CD4-positive, CD25-positive, alpha-beta regulatory T cell (primary cell): ENCODE measurements around the gene ACSL5. TPM values are rescaled to one million over a fixed set of nuclear protein-coding genes. Genes with fewer than 3 reads are reported as not detected.
"Not testable (repeated sequence)": the region's sequence is repeated elsewhere in the genome, so short reads cannot be mapped to it uniquely, and the experiment has no call there.

ENCODE experiments used
- ATAC-seq, 2 donors: fragments of 150-1000 bp; cut with Tn5 transposase; one replicate each; pipeline ENCODE4 v1.10.0; 2021; ENCODE audit warnings: low read depth in 2 of 2, moderate number of reproducible peaks in 2 of 2, moderate library complexity in 1 of 2
- DNase-seq, 3 donors: peaks; one replicate each; pipeline versions ENCODE4 v3.0.0 to v3.0.0-alpha.2; 2012 to 2022; ENCODE audit warnings: mixed read lengths in 1 of 3
- H3K27ac ChIP-seq: one replicate; pipeline ENCODE4 v1.7.0; 2013; ENCODE audit warnings: mild to moderate bottlenecking, low read length; ENCODE audit not compliant: insufficient read depth, poor library complexity, severe bottlenecking
- H3K27me3 ChIP-seq: one replicate; pipeline ENCODE4 v1.7.0; 2013; ENCODE audit warnings: low read length; ENCODE audit not compliant: control insufficient read depth, insufficient read depth
- H3K36me3 ChIP-seq: one replicate; pipeline ENCODE4 v1.7.0; 2013; ENCODE audit warnings: mild to moderate bottlenecking, low read length, moderate library complexity; ENCODE audit not compliant: control insufficient read depth, insufficient read depth
- H3K4me1 ChIP-seq: 2 replicates; pipeline ENCODE4 v1.7.0; 2013; ENCODE audit warnings: mild to moderate bottlenecking, low read length; ENCODE audit not compliant: insufficient read depth, control insufficient read depth, poor library complexity, severe bottlenecking
- H3K4me3 ChIP-seq: one replicate; pipeline ENCODE4 v1.7.0; 2013; ENCODE audit warnings: low read depth, mild to moderate bottlenecking, low read length, moderate library complexity
- H3K9me3 ChIP-seq, 2 experiments: 1 replicate in 1 of 2; 2 replicates in 1 of 2; pipeline ENCODE4 v1.7.0; 2013; ENCODE audit warnings: low read length in 2 of 2, mild to moderate bottlenecking in 1 of 2, moderate library complexity in 1 of 2; ENCODE audit not compliant: control insufficient read depth in 2 of 2
- H3K27ac Mint-ChIP-seq, 3 donors: one replicate each; pipeline ENCODE4 v1.8.0; 2020 to 2022; ENCODE audit warnings: mild to moderate bottlenecking in 3 of 3, mixed read lengths in 3 of 3, moderate library complexity in 2 of 3
- H3K27me3 Mint-ChIP-seq: one replicate; pipeline ENCODE4 v1.8.0; 2022; ENCODE audit warnings: mild to moderate bottlenecking, mixed read lengths
- H3K36me3 Mint-ChIP-seq: one replicate; pipeline ENCODE4 v1.8.0; 2020; ENCODE audit warnings: mixed read lengths
- H3K4me1 Mint-ChIP-seq, 4 donors: one replicate each; pipeline ENCODE4 v1.8.0; 2020 to 2022; ENCODE audit warnings: mixed read lengths in 4 of 4, mild to moderate bottlenecking in 1 of 4
- H3K4me3 Mint-ChIP-seq, 4 donors: one replicate each; pipeline ENCODE4 v1.8.0; 2020 to 2022; ENCODE audit warnings: mild to moderate bottlenecking in 4 of 4, mixed read lengths in 4 of 4, moderate library complexity in 3 of 4
- H3K9me3 Mint-ChIP-seq, 7 donors: one replicate each; pipeline ENCODE4 v1.8.0; 2020 to 2022; ENCODE audit warnings: mixed read lengths in 7 of 7, mild to moderate bottlenecking in 3 of 7, moderate library complexity in 2 of 7
- polyA plus RNA-seq, 4 donors: library from polyadenylated mRNA; unstranded; fragments of 300-500 nt; fragmentation: Illumina TruSeq; gene quantifications; one replicate each; pipeline ENCODE4 v1.2.3, GENCODE V29; 2021
- total RNA-seq: library from RNA; stranded (reverse); gene quantifications from one replicate; pipeline ENCODE4 v1.2.3, GENCODE V29; 2022

ACSL5 gene
- total and polyA plus RNA-seq, 5 donors from 2014 or later = 63.7 to 94.4 (median 77.4) TPM

DNA sequence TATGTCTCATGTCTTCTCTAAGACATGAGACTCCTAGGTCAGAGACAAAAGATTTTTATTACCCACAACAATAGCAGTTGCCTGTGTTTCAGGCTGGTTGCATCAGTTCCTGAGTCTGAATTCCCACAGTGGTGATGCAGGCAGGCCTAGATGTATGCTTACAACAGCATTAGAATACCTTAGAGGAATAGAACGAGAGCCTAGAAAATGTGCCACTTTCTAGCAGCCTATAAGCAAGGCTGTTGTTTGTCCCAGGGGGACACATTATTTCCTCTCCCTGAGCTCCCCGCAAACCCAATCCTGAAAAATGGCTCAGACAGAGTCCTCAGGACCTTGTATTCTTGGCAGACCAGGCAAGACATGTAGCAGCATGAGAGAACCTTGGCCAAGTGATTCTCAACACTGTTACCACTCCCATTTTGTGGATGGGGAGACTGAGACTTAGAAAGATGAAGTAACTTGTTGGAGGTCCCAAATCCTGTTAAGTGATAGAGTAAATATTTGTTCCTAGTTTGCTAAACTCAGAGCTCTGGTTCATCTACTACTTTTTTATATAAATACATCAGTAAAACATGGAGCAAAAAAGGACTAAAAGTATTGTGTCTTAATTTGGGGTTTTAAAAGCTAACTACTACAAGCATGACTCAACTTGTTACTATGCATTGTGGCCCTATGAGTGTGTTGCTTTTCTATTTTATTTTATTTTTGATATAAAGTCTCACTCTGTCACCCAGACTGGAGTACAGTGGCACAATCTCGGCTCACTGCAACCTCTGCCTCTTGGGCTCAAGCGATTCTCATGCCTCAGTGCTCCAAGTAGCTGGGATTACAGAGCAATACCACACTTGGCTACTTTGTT, 87.3 kb downstream of the ACSL5 start:
- peaks cover 5 to 12% (median 6%) of the 10 kb centered on the region in 4 donors for H3K4me1 Mint-ChIP-seq
- peaks cover 29% of the 10 kb centered on the region for H3K36me3 Mint-ChIP-seq
- H3K36me3 ChIP-seq = peaks cover 28% of the 10 kb centered on the region
- no peak overlapping the region for H3K27ac Mint-ChIP-seq
- H3K27ac ChIP-seq = no peak overlapping the region
- no peaks in the 10 kb centered on the region for H3K9me3 Mint-ChIP-seq
- H3K4me1 ChIP-seq = no peaks in the 10 kb centered on the region
- no peaks in the 10 kb centered on the region for H3K27me3 ChIP-seq
- no peak overlapping the region for H3K4me3 Mint-ChIP-seq
- H3K27me3 Mint-ChIP-seq = no peaks in the 10 kb centered on the region
- ATAC-seq (no peak), DNase-seq (no peak)
- no peak overlapping the region for H3K4me3 ChIP-seq
- no peaks in the 10 kb centered on the region for H3K9me3 ChIP-seq

DNA sequence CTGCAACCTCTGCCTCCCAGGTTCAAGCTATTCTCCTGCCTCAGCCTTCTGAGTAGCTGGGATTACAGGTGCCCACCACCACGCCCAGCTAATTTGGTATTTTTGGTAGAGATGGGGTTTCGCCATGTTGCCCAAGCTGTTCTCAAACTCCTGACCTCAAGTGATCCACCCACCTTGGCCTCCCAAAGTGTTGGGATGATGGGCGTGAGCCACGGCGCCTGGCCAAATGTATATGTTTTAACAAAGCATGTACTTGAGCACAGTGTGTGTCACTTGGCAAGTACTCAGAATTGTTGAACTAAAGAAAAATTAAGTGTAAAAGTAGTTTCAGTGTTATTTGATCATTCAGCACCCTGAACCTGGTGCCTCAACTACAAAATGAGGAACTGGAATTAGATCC, 90.2 kb downstream of the ACSL5 start:
- H3K27ac ChIP-seq, H3K27me3 Mint-ChIP-seq, H3K4me3 ChIP-seq, H3K9me3 Mint-ChIP-seq, DNase-seq, H3K9me3 ChIP-seq, H3K27ac Mint-ChIP-seq, ATAC-seq, H3K4me1 ChIP-seq, H3K4me3 Mint-ChIP-seq, H3K27me3 ChIP-seq: not testable (repeated sequence)
- H3K36me3 ChIP-seq = peaks cover 44% of the 10 kb centered on the region
- H3K4me1 Mint-ChIP-seq = peaks cover 0 to 14% (median 6%) of the 10 kb centered on the region in 4 donors
- H3K36me3 Mint-ChIP-seq = peaks cover 35% of the 10 kb centered on the region

DNA sequence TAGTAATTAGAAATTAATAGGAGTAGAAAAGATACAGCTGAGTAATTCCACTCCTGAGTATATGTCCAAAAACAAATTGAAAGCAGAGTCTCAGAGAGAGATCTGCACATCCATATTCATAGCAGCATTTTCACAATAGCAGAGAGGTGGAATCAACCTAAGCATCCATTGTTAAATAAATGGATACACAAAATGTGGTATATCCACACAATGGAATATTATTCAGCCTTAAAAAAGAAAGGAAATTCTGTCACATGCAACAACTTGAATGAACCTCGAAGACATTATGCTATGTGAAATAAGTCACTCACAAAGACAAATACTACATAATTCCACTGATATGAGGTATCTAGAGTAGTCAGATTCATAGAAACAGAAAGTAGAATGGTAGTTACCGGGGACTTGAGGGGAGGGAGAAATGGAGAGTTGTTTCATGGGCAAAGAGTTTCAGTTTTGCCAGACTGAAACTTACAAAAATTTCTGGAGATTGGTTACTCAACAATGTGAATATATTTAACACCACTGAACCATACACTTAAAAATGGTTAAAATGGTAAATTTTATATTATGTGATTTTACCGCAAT, 91.5 kb downstream of the ACSL5 start:
- H3K27ac Mint-ChIP-seq = no peak overlapping the region
- Histone ChIP-seq H3K27ac (no peak overlapping the region), H3K4me3 (no peak overlapping the region), H3K27me3 (no peaks in the 10 kb centered on the region), H3K9me3 (no peaks in the 10 kb centered on the region), H3K36me3 (peaks cover 43% of the 10 kb centered on the region), H3K4me1 (no peaks in the 10 kb centered on the region)
- no peak for ATAC-seq
- peak in 1 of 3 donors; percentile 4 for DNase-seq
- no peaks in the 10 kb centered on the region for H3K27me3 Mint-ChIP-seq
- no peak overlapping the region for H3K4me3 Mint-ChIP-seq
- peaks cover 0 to 2% (median 0%) of the 10 kb centered on the region in 7 donors for H3K9me3 Mint-ChIP-seq
- H3K36me3 Mint-ChIP-seq = peaks cover 35% of the 10 kb centered on the region
- peaks cover 0 to 11% (median 7%) of the 10 kb centered on the region in 4 donors for H3K4me1 Mint-ChIP-seq

DNA sequence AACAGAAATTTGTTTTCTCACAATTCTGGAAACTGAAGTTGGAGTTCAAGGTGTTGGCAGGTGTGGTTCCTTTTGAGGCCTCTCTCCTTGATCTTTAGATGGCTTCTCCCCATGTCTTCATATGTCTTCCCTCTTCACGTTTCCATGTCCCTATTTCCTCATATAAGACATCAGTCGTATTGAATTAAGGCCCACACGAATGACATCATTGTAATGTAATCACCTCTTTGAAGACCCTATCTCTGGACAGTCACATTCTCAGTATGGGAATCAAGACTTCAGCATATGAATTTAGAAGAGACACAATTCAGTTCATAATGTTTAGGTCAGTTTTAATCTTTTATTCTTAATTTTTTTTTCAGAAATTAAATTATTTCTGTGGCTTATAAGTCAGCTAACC, 92.9 kb downstream of the ACSL5 start:
- no peak for ATAC-seq
- peaks cover 0 to 2% (median 0%) of the 10 kb centered on the region in 7 donors for H3K9me3 Mint-ChIP-seq
- DNase-seq = no peak
- H3K4me3 Mint-ChIP-seq = no peak overlapping the region
- Histone ChIP-seq H3K9me3 (no peaks in the 10 kb centered on the region), H3K27ac (no peak overlapping the region), H3K4me3 (no peak overlapping the region), H3K27me3 (no peaks in the 10 kb centered on the region), H3K4me1 (no peaks in the 10 kb centered on the region), H3K36me3 (peaks cover 35% of the 10 kb centered on the region)
- no peaks in the 10 kb centered on the region for H3K27me3 Mint-ChIP-seq
- H3K36me3 Mint-ChIP-seq = peaks cover 29% of the 10 kb centered on the region
- peak overlapping the region in 1 of 3 donors; percentile 36 for H3K27ac Mint-ChIP-seq
- H3K4me1 Mint-ChIP-seq = peaks cover 1 to 11% (median 7%) of the 10 kb centered on the region in 4 donors

- Mint-ChIP-seq H3K36me3 (peaks cover 29% of the 10 kb centered on the region), H3K4me1 (peaks cover 6 to 13% (median 10%) of the 10 kb centered on the region in 4 donors), H3K27ac (no peak overlapping the region), H3K9me3 (peaks cover 0 to 2% (median 0%) of the 10 kb centered on the region in 7 donors), H3K27me3 (no peaks in the 10 kb centered on the region), H3K4me3 (no peak overlapping the region)
- no peak overlapping the region for H3K4me3 ChIP-seq
- ATAC-seq (no peak), DNase-seq (no peak)
- no peaks in the 10 kb centered on the region for H3K27me3 ChIP-seq
- H3K9me3 ChIP-seq = no peaks in the 10 kb centered on the region
- H3K36me3 ChIP-seq = peaks cover 35% of the 10 kb centered on the region
- no peak overlapping the region for H3K27ac ChIP-seq
- no peaks in the 10 kb centered on the region for H3K4me1 ChIP-seq
Measured at GRCh38 chr10:112467541-112468075, 93.7 kb downstream of the ACSL5 start.

GRCh38 chr10:112471878-112472487, 98.1 kb downstream of the ACSL5 start:
- H3K9me3 ChIP-seq = no peaks in the 10 kb centered on the region
- Mint-ChIP-seq H3K36me3 (peaks cover 6% of the 10 kb centered on the region), H3K27me3 (no peaks in the 10 kb centered on the region), H3K4me1 (peaks cover 11 to 27% (median 22%) of the 10 kb centered on the region in 4 donors), H3K9me3 (no peaks in the 10 kb centered on the region), H3K27ac (no peak overlapping the region), H3K4me3 (no peak overlapping the region)
- peaks cover 4% of the 10 kb centered on the region for H3K4me1 ChIP-seq
- peak overlapping the region; percentile 25 for H3K27ac ChIP-seq
- H3K27me3 ChIP-seq = no peaks in the 10 kb centered on the region
- H3K4me3 ChIP-seq = no peak overlapping the region
- ATAC-seq (peak; percentile 64), DNase-seq (peak in 2 of 3 donors; percentile 54 to 68)
- peaks cover 13% of the 10 kb centered on the region for H3K36me3 ChIP-seq

GRCh38 chr10:112475575-112476218, 101.8 kb downstream of the ACSL5 start:
- no peak overlapping the region for H3K4me3 Mint-ChIP-seq
- Histone ChIP-seq H3K9me3 (no peaks in the 10 kb centered on the region), H3K4me3 (no peak overlapping the region), H3K27me3 (no peaks in the 10 kb centered on the region), H3K4me1 (peaks cover 4% of the 10 kb centered on the region), H3K36me3 (no peaks in the 10 kb centered on the region), H3K27ac (no peak overlapping the region)
- H3K9me3 Mint-ChIP-seq = no peaks in the 10 kb centered on the region
- H3K27me3 Mint-ChIP-seq = no peaks in the 10 kb centered on the region
- no peak overlapping the region for H3K27ac Mint-ChIP-seq
- DNase-seq = peak in 2 of 3 donors; percentile 39 to 44
- no peak for ATAC-seq
- peaks cover 11% of the 10 kb centered on the region for H3K36me3 Mint-ChIP-seq
- peaks cover 0 to 37% (median 22%) of the 10 kb centered on the region in 4 donors for H3K4me1 Mint-ChIP-seq
